OCI-LY7 (cell line): Measurements from ENCODE around the gene XKR7.
"Not testable (repeated sequence)": the region's sequence is repeated elsewhere in the genome, so short reads cannot be mapped to it uniquely, and the experiment has no call there.

Experiments
- EZH2phosphoT487 ChIP-seq: fragments of 200-600 bp; sonication (generic); IDR thresholded peaks from 2 replicates; pipeline ENCODE4 v1.6.1; 2018; ENCODE audit warnings: low read depth, borderline replicate concordance, mild to moderate bottlenecking, mixed run types, antibody characterized with exemption, low read length, moderate library complexity, mixed read lengths
- TF ChIP-seq, protein P1 (sequence below): fragments of 200-600 bp; sonication (generic); conservative IDR thresholded peaks from 2 replicates; pipeline ENCODE4 v1.5.1; 2014; ENCODE audit warnings: mild to moderate bottlenecking, antibody characterized with exemption, low read length, moderate library complexity, mixed read lengths

DNA sequence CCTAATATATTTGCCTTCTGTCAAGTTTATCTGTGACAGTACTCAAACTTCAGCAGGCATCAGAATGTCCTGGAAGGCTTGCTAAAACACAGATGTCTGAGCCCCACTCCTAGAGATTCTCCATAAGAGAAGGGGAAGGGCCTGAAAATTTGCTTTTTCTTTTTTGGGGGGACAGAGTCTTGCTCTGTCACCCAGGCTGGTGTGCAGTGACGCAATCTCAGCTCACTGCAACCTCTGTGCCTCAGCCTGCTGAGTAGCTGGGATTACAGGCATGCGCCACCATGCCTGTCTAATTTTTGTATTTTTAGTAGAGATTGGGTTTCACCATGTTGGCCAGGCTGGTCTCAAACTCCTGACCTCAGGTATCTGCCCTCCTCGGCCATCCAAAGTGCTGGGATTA is 65.8 kb downstream of the XKR7 start:
- TF ChIP-seq, protein P1, sequence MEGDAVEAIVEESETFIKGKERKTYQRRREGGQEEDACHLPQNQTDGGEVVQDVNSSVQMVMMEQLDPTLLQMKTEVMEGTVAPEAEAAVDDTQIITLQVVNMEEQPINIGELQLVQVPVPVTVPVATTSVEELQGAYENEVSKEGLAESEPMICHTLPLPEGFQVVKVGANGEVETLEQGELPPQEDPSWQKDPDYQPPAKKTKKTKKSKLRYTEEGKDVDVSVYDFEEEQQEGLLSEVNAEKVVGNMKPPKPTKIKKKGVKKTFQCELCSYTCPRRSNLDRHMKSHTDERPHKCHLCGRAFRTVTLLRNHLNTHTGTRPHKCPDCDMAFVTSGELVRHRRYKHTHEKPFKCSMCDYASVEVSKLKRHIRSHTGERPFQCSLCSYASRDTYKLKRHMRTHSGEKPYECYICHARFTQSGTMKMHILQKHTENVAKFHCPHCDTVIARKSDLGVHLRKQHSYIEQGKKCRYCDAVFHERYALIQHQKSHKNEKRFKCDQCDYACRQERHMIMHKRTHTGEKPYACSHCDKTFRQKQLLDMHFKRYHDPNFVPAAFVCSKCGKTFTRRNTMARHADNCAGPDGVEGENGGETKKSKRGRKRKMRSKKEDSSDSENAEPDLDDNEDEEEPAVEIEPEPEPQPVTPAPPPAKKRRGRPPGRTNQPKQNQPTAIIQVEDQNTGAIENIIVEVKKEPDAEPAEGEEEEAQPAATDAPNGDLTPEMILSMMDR: not testable (repeated sequence)
- not testable (repeated sequence) for TF ChIP-seq EZH2phosphoT487
